DMS79 treated with DMSO at 0.1 percent for 48 hours (cell line): ENCODE results near the gene FBXO36.
"Not testable (repeated sequence)": the region's sequence is repeated elsewhere in the genome, so short reads cannot be mapped to it uniquely, and the experiment has no call there.

Experiments used
- DNase-seq: peaks from one replicate; lab custom pipeline; 2025; lab: John Stamatoyannopoulos, UW

Gene FBXO36

DNA sequence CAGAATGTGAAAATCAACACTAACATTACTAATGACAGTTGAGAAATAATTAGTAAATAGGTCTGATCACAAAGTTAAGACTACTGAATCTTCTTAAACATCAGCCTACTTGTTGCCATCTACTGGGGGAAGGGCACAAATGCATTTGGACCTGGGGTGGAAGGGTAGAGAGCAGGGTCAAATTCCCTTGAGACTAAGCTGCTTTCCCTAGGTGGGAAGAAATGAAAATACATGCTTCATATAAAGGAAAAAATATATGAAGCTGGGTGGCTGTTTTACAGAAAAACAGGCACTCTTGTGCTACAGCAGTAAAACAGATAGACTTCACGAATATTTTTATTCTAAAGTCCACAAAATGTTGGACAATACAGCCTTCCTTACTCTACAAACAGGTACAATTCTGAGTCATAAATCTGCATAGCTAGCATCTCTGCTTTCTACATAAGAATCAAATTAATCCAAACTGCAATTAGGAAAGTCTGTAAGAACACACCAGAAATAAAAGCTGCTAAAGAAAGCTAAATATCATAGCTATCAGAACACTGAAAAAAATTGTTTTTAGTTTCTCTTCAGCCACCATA, 11.4 kb upstream of the FBXO36 start:
- no peak for DNase-seq

DNA sequence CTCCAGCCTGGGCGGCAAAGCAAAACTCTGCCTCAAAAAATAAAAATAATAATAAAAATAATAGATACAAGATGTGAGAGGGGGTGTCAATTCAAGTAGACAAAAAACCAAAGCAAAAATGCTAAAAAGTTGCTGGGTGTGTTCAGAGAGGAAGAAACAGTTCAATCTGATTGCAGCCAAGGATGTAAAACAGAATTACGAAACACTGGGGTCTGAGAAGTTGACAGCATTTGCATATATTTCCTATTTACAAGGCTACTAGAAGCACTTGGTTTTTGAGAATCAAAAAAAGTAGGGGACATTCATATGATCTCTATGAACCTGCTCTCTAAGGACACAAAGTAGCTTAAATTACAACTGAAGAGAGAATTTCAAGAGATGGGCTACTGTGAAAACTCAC, 8.1 kb upstream of the FBXO36 start:
- DNase-seq = no peak

DNA sequence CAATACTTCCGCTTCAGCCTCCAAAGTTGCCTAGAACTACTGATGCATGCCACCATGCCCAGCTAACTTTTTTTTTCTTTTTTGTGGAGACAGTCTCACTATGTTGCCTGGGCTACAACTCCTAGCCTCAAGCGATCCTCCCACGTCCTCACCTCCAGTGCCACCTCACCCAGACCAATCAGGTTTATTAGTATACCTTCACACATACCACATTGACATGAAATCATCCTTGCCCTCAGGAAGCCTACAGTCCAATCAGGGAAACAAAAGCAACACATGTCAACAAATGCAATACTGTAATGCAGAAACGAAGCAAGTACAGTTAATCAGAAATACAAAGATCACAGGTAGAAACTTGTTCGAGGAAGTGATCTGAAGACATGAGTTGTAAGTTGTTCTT, 4.5 kb upstream of the FBXO36 start:
- DNase-seq = no peak

DNA sequence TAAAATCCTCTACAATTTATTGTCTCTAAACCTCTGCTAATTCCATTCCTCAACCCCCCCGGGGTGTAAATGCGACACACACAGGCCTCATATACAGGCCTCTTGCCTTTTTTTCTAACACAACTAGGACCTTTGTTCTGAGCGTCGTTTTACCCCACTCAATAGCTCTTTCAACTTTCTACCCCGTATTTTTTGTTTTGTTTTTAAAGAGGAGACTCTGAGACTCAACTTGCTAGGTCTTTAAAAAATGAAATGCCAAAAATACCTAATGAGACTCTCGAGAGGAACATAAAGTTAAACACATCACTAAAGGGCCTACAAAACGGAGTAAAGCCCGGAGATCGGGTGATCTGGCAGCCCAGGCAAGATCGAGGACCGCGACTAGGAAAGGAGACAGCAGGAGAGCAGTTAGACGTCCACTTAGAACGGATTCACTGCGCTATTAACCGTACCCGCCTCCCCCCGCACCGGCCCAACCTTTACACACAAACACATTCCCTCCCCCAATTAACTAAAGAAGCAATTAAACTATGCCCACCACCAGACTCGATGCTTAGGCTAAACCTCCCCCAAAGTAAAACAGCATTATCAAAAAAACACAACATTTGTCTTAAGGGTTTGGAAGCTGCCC, 2.2 kb upstream of the FBXO36 start:
- DNase-seq = peak; percentile 44

DNA sequence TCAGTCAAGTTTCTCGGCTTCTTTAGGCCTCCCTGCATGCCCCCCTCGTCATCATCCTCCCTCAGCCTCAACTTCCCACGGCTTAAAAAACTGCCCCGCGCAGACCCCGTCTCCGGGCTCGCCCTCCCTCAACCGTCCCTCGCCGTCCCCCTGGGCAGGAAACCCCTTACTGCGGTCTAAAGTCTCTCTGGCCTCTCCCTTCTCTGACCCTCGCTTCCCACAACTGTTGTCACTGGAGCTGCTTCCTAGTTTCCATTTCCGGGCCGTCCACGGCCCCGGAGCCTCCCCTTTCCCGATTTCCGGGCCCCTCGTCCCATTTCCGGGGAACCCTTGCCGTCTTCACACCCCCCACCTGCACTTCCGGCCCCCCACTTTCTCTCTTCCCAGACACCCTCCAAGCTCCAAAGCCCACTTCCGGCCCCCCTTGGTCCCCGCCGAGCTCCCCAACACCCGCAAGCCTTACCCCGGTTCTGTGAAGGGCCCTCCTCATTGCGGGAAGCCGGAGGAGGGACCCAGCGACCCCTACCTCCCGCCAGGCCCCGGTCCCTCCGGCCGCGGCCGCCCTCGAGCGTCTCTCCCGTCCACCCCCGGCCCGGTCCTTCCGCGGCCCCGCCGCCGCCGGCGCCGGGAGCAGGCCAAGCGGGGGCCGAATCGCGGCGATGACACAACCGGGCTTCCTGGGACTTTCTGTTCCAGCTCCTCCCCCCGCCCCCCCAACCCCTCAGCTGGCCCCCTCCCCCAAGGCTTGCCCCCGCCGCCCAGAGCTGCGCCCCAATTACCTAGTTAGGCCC, 1.0 kb upstream of the FBXO36 start:
- DNase-seq = peak; percentile 41

DNA sequence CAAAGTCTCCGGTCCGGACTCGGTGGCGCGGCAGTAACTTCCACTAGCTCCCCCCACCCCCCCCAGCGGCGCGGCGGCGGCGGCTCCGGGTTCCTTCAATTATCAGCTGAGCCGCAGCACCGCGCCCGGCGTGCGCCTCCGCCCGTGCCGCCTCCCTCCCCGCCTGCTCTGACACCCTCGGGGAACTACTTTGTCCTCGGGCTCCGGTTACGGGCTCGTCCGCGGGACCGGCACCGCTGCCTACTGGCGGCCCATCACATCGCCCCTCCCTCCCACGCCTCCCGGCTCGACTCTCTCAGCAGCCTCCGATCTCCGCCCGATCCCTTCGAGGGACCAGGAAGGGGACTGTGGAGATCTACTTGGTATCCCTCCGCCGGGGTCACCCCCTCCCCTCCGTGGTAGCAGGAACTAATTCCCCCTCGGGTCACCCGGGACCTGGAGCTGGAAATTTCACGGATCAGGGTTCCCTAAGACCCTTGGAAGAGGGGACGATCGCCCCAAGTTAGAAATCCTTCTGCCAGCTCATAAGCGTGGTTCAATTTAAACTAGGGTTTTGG, 333 bp upstream of the FBXO36 start, which contains the start of gene TRIP12:
TSS of gene TRIP12 (minus strand) at position 118 of the 557 bp plus-strand sequence. CDS start 41,930 bp downstream, outside the sequence.
- peak; percentile 93 for DNase-seq

DNA sequence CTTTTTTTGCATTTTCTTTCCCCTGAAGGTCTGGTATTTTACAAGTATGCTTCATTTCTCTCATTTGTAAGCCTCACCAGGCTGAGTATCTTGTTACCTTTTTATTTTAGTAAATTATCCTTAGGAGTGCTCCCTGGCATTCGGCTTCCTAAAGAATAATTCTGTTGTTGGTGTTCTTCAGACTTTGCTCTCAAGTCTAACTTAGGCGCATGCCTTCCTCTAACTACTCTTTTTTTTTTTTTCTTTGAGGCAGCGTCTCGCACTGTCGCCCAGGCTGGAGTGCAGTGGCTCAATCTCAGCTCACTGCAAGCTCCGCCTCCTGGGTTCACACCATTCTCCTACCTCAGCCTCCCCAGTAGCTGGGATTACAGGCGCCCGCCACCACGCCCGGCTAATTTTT, 2.2 kb downstream of the FBXO36 start:
- DNase-seq = not testable (repeated sequence)

DNA sequence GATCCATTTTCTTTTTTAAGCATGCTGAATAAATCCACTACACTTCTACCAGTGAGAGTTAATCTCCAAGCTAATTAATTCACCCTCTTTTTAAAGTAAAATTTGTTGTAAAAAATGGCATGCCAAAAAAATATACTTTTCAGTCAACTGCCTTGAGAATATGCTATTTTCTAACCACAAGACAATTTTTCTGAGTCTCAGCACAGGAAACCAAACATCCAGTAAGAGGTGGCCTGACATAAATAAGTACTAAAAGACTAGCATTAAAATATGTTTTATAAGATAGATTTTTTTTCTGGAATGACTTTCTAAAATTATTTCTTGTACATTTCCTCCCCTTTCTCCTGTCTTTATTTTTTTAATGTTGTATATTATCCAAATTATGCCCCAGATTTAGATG, 2.9 kb downstream of the FBXO36 start:
- no peak for DNase-seq

DNA sequence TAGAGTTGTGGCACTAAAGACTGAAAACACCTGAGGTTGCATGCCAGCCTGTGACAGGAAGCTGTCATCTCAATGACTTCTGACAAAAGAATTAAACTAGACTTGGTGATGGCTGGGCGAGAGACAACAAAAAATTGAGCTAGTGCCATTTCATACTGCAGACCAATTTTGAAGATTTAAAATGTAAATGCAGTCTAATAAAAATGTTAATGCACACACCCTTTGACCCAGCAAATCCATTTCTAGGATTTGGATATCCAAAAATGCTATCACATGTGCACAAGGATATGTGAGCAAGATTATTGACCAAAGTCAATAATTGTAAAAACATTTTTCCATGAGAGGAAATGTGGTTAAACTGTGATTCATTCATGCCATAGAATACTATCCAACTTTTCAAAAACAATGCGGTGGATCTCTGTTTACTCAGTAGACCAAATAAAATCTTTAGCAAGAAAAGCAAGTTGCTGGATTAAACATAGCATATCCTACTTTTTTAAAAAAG, 5.6 kb downstream of the FBXO36 start:
- no peak for DNase-seq

DNA sequence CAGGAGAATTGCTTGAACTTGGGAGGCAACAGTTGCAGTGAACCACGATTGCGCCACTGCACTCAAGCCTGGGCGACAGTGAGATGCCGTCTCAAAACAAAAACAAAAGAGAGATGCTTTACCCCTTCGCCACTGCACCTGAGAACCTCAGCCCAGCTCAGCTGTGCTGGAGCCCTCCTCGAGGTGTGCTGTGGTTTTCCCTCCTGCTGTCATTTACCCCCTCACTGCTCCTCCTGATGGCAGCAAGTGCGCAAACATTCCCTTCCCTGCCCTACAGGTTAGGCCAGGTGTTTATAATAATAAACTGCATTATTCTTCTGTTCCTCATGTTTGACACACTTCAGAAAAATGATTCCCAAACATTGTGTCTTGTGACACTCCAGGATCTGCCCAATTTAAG, 8.4 kb downstream of the FBXO36 start:
- DNase-seq = peak; percentile 68

DNA sequence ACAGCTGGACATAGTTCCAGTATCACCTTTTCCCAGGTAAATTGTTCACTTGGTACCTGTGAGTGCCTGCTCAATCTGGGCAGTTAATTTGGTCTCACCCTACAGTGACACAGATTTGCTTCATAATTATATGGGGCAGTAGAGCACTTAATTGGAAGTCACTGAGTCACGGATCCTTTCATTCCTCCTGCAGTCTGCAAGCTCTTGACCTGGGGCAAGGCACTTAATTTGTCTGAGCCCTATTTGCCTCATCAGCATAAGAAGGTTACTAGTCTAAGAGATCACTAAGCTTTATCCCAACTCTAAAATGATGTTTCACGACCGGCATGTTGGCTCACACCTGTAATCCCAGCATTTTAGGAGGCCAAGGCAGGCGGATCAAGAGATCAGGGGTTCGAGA, 8.9 kb downstream of the FBXO36 start:
- peak; percentile 50 for DNase-seq

DNA sequence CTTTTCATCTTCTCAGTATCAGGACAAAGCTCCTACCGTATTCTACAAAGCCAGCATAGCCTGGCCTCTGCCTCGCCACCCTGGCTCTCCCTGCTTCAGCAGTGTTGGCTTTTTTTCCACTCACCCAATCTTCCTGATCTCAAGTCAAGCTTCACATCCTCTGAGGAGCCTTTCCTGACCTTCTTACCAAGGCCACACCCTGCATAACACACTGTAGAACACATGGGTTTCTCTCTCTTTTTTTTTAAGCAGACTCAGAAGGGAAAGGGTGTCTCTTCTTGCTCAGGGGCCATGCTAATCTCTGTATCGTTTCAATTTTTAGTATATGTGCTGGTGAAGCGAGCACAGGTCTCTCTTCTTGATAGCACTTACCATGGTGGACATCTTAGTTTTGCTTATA, 15.2 kb downstream of the FBXO36 start:
- no peak for DNase-seq

DNA sequence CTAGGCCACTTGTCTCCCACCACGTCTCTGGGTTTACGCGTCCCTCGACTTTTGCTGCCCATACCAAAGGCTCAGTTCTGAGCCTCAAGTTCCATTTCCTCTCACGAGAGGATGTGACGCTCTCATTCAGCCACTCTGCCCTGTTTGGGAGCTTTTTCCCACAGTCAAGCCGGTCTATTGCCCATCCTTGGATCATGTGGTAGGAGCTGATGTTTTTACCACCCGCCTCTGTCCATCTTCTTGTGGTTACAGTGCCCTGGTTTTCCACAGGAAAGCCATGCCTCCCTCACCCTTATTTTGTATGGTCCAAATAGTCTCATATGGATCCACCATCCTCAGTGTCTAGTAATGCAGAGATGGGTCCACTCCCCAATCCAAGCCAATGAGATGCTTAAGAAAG, 20.4 kb downstream of the FBXO36 start:
- DNase-seq = no peak

DNA sequence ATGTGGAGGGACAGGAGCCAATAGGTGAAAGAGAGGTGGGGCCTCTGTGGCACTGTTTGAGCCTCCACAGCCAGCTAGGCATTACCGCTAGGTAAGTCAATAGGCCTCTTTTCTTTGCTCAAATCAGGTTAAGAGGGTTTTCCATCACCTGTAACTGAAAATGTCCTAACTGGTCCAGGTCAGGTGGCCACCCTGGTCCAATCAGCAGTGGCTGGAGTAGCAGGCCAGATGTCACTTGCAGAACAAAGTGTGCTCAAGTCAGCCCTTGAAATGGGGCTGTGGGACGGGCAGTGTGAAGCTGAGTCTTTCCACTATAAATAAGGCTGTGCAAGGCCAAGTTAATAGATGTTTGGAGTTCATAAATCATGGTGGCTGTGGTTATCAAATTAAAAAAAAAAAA, 20.9 kb downstream of the FBXO36 start:
- DNase-seq = peak; percentile 21

DNA sequence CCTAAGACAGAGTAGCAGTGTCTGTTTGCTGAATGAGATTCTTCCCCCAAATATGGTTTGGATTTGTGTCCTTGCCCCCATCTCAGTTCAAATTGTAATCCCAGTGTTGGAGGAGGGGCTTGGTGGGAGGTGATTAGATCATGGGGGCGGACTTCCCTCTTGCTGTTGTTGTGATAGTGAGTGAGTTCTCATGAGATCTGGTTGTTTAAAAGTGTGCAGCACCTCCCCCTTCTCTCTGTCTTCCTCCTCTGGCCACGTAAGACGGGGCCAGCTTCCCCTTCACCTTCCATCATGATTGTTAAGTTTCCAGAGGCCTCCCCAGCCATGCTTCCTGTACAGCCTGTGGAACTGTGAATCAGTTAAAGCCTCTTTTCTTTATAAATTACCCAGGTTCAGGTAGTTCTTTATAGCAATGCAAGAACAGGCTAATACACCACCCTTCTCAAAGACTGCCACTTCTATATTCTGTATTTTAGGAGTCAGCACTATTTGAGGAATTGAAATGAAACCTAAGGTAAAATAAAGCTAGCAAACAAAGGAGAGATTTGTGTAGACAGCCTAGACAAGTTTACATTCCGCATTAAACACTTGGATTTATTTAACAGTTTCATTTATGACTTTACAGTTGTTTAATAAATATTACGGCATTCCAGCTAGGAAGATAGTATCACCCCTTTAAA, 21.6 kb downstream of the FBXO36 start:
- no peak for DNase-seq

DNA sequence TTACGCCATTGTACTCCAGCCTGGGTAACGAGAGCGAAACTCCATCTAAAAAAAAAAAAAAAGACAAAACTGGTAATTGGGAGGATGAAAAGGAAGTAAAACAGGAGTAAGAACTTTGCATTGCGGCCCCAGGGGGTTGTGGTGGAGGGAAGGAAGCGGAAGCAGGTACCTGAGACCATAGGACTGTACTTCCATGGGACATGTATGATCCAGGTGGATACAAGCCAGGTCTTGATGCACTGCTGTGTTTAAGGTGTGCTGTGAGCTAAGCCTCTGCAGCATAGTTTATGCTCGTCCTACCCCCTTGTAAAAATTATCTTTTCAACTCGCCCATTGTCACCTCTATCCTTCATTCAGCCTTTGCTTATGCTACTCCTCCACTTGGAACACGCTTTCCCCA, 23.7 kb downstream of the FBXO36 start:
- DNase-seq = no peak

DNA sequence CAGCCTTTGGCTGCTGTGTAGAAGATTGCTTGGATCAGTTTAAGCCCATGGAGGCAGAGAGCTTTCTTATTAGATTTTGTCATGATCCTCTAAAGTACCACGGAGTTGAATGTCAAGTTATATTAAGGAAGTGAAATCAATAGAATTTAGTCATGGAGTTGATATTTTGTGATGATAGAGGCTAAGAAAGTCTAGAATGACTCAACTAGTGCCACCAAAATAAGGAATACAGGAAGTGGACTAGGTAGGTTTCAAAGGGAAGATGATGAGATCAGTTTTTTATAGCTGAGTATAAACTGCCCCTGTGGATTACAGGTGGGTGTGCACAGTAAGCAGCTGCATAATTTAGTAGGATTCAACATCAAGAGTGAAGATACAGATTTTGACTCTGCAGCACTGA, 25.2 kb downstream of the FBXO36 start:
- DNase-seq = no peak

DNA sequence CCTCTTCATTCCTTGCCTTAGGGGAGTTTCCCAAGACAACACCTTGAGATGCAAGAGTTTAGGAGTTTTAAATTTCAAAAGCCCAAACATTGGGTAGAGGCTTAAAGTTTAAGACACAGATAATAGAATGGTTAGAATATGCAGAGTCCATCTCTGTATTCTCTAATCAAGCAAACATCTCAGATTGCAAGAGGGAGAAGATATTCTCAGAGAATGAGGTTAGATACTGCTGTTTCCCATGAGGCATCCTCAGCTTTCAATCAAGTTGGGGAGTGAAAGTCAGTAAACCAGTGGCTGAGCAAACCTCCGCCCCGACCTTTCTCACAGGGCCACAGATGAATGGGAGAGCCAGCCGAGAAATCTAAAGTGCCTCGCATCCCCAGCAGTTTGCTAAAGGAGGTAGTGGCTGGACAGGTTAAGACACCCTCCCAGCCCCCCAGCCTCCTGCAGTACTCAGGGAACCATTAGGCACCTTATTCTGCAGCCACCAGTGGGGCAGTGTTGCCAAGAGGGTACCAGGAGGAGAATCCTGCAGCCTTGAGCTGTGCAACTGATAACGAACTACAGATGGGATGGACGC, 30.0 kb downstream of the FBXO36 start:
- no peak for DNase-seq

DNA sequence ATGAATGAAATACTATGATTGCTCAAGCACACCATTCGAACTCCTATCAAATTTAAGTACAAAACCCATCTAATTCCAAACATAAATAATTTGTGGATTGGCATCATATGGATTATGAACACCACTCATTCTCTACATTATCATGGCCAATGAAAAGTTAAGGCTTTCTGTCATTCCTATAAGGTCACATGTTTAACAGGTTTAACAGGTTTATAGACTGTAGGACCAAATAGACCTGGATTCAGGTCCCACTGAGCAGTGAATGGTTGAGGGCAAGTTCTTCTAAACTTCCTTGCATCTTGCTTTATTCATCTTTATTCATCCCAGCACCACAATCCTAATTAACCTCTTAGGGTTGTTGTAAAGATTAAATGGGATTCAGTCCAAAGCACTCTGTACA, 33.4 kb downstream of the FBXO36 start:
- no peak for DNase-seq

DNA sequence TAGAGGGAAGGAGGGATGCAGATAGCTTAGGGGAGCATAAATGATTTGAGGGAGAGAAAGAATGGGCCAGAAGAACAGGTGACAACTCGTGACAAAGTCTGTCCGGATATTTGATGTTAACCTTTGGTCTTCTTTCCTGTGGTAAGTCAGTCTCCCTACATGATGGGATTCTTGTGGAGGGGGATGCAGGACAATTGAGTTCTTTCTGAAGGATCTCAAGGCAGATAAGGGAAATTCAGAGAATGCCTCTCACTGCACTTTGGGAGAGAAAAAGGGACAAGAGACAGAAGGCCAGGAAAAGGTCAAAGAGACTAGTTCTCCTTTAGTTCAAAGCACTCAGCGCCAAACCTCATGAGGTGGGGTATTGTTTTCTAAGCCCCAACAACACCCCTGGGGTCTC, 34.2 kb downstream of the FBXO36 start:
- no peak for DNase-seq

DNA sequence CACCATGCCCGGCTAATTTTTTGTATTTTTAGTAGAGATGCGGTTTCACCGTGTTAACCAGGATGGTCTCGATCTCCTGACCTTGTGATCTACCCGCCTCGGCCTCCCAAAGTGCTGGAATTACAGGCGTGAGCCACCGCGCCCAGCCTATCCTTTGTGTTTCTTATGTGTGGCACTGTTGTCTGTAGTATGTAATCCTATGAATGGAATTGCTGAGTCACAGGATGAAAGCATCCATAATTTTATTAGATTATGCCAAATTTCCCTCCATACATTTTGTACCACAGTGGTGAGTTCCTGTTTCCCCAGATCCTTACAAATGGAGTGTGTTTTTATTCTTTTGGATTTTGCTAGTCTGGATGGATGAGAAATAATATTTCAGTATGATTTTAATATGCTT, 41.3 kb downstream of the FBXO36 start:
- not testable (repeated sequence) for DNase-seq

DNA sequence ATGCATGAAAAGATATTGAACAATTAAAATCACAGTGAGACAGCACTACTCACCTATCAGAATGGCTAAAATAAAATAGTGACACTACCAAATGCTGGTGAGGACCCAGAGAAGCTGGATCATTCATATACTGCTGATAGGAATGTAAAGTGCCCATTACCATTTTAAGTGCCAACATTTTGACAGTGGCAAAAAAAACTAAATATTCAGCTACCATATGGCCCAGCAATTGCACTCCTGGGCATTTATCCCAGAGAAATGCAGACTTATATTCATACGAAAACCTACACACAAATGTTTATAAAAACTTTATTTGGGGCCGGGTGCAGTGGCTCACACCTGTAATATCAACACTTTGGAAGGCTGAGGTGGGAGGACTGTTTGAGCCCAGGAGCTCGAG, 47.6 kb downstream of the FBXO36 start:
- no peak for DNase-seq
